ENCODE data around the gene MESD. TPM values are rescaled to one million over a fixed set of nuclear protein-coding genes. Genes with fewer than 3 reads are reported as not detected.

The MESD gene
- polyA plus RNA-seq, 1 of the 3 experiments (the other 2 are of a cell fraction) = 15.2 TPM

DNA sequence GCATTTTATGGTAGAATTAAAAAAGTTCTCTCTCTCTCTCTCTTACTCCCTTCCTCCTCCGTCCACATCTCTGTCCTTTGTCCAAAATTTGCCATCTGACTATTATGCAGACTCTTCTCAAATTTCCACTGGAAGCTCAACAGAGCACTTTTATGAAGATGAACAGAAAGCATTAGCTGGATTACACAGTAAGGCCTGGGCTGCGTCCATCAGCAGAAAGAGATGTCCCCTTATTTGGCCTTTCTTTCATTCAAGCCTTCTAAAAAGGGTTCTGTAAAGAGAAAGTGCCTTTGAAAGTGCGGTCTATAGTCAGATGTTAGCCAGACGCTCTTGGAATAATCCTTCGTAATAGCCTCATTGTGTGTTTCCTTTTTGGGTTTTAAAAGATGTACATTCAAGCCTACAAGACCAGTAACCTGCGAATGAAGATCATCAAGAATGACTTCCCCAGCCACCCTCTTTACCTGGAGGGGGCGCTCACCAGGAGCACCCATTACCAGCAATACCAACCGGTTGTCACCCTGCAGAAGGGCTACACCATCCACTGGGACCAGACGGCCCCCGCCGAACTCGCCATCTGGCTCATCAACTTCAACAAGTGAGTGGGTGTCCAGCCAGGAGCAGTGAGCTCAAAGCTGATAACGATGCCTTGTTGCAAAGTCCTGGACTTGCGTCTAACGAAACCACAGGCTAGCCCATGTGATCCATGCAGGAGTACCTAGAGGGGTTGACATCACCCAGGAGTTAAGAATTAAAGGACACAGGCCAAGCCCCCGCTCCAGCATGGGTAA, 53.1 kb downstream of the MESD start:
- TF ChIP-seq TCF12 (IDR thresholded peaks at IDR 0.05) = no peak
- TF ChIP-seq EZH2phosphoT487 (IDR thresholded peaks at IDR 0.05; ENCODE audit: borderline replicate concordance, low read depth) = no peak
- no peak for TF ChIP-seq MAX (IDR thresholded peaks at IDR 0.05; ENCODE audit: low read depth)
- no peak for TF ChIP-seq FOXJ3 (CRISPR knock-in tag; IDR thresholded peaks at IDR 0.05)
- no peak for TF ChIP-seq MEF2A (IDR thresholded peaks at IDR 0.05; ENCODE audit: borderline replicate concordance, low read depth)
- no peak for TF ChIP-seq SMC3 (IDR thresholded peaks at IDR 0.05; ENCODE audit: low read depth, low read length)
- no peak for TF ChIP-seq GATA2 (CRISPR knock-in tag; IDR thresholded peaks at IDR 0.05)
- TF ChIP-seq ZBTB33 (IDR thresholded peaks at IDR 0.05; ENCODE audit: borderline replicate concordance, low read depth) = no peak
- TF ChIP-seq RAD21 (IDR thresholded peaks at IDR 0.05; ENCODE audit: low read length) = no peak
- TF ChIP-seq, protein P1, sequence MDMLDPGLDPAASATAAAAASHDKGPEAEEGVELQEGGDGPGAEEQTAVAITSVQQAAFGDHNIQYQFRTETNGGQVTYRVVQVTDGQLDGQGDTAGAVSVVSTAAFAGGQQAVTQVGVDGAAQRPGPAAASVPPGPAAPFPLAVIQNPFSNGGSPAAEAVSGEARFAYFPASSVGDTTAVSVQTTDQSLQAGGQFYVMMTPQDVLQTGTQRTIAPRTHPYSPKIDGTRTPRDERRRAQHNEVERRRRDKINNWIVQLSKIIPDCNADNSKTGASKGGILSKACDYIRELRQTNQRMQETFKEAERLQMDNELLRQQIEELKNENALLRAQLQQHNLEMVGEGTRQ (IDR thresholded peaks at IDR 0.05; ENCODE audit: borderline replicate concordance, low read depth, low read length) = no peak
- TF ChIP-seq GABPA (IDR thresholded peaks at IDR 0.05; ENCODE audit: low read depth) = no peak
- TF ChIP-seq RCOR1 (IDR thresholded peaks at IDR 0.05; ENCODE audit: low read length) = no peak
- TF ChIP-seq FOXM1 (IDR thresholded peaks at IDR 0.05; ENCODE audit: low read depth) = no peak
- TF ChIP-seq EP300 (IDR thresholded peaks at IDR 0.05; ENCODE audit: borderline replicate concordance in 1 of 2, low read depth in 1 of 2, low read length in 1 of 2) = no peak
- TF ChIP-seq, protein P2, sequence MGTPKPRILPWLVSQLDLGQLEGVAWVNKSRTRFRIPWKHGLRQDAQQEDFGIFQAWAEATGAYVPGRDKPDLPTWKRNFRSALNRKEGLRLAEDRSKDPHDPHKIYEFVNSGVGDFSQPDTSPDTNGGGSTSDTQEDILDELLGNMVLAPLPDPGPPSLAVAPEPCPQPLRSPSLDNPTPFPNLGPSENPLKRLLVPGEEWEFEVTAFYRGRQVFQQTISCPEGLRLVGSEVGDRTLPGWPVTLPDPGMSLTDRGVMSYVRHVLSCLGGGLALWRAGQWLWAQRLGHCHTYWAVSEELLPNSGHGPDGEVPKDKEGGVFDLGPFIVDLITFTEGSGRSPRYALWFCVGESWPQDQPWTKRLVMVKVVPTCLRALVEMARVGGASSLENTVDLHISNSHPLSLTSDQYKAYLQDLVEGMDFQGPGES (IDR thresholded peaks at IDR 0.05; ENCODE audit: low read depth, low read length) = no peak
- TF ChIP-seq ELF1 (IDR thresholded peaks at IDR 0.05) = no peak
- TF ChIP-seq CHD2 (IDR thresholded peaks at IDR 0.05; ENCODE audit: low read length, partially characterized antibody) = no peak
- TF ChIP-seq YY1 (IDR thresholded peaks at IDR 0.05; ENCODE audit: low read depth) = no peak
- TF ChIP-seq TAF1 (IDR thresholded peaks at IDR 0.05; ENCODE audit: borderline replicate concordance, low read depth, low read length) = no peak
- H3K27me3 ChIP-seq (ENCODE audit: insufficient read depth) = no peaks in the 10 kb centered on the region
- POLR2A ChIA-PET = no interaction called here
- WGBS (ENCODE audit: low lambda C conversion rate) = 95% methylated on average over 16 of the region's 16 CpGs
- DNase-seq = no peak
- H3K36me3 ChIP-seq (replicated peaks in 1 of 2; ENCODE audit: control insufficient read depth in 1 of 2, insufficient read depth in 2 of 2, low read length in 1 of 2) = peaks cover 0 to 39% of the 10 kb centered on the region in 2 experiments
- H3K9me3 ChIP-seq = no peaks in the 10 kb centered on the region
- H3K9ac ChIP-seq = no peak overlapping the region
- H3K4me3 ChIP-seq (ENCODE audit: low read depth in 2 of 2, low read length in 1 of 2) = no peak overlapping the region
- no peaks in the 10 kb centered on the region for H3F3A ChIP-seq (replicated peaks; ENCODE audit: insufficient read depth)
- H3K79me2 ChIP-seq (ENCODE audit: insufficient read depth) = no peaks in the 10 kb centered on the region
- H3K4me2 ChIP-seq = no peak overlapping the region
- CTCF ChIA-PET = no interaction called here
- no peaks in the 10 kb centered on the region; a peak in 1 of 4 replicates for H3K4me1 ChIP-seq (ENCODE audit: control insufficient read depth in 1 of 2, insufficient read depth in 2 of 2, low read depth in 1 of 2, low read length in 1 of 2)
- no peak overlapping the region for H3K27ac ChIP-seq (ENCODE audit: low read depth in 2 of 2, low read length in 1 of 2)
- no peak overlapping the region for H2AFZ ChIP-seq (ENCODE audit: low read depth)
- H3K9me2 ChIP-seq = no peaks in the 10 kb centered on the region
- H4K20me1 ChIP-seq (ENCODE audit: insufficient read depth) = no peaks in the 10 kb centered on the region
